CD4-positive, CD25-positive, alpha-beta regulatory T cell (primary cell): ENCODE measurements around the gene DLG2. TPM values are rescaled to one million over a fixed set of nuclear protein-coding genes. Genes with fewer than 3 reads are reported as not detected.

Source experiments
- ATAC-seq, 2 donors: fragments of 150-1000 bp; cut with Tn5 transposase; one replicate each; pipeline ENCODE4 v1.10.0; 2021; ENCODE audit warnings: low read depth in 2 of 2, moderate number of reproducible peaks in 2 of 2, moderate library complexity in 1 of 2
- DNase-seq, 3 donors: peaks; one replicate each; pipeline versions ENCODE4 v3.0.0 to v3.0.0-alpha.2; 2012 to 2022; ENCODE audit warnings: mixed read lengths in 1 of 3
- H3K27ac ChIP-seq: one replicate; pipeline ENCODE4 v1.7.0; 2013; ENCODE audit warnings: mild to moderate bottlenecking, low read length; ENCODE audit not compliant: insufficient read depth, poor library complexity, severe bottlenecking
- H3K27me3 ChIP-seq: one replicate; pipeline ENCODE4 v1.7.0; 2013; ENCODE audit warnings: low read length; ENCODE audit not compliant: control insufficient read depth, insufficient read depth
- H3K36me3 ChIP-seq: one replicate; pipeline ENCODE4 v1.7.0; 2013; ENCODE audit warnings: mild to moderate bottlenecking, low read length, moderate library complexity; ENCODE audit not compliant: control insufficient read depth, insufficient read depth
- H3K4me1 ChIP-seq: 2 replicates; pipeline ENCODE4 v1.7.0; 2013; ENCODE audit warnings: mild to moderate bottlenecking, low read length; ENCODE audit not compliant: insufficient read depth, control insufficient read depth, poor library complexity, severe bottlenecking
- H3K4me3 ChIP-seq: one replicate; pipeline ENCODE4 v1.7.0; 2013; ENCODE audit warnings: low read depth, mild to moderate bottlenecking, low read length, moderate library complexity
- H3K9me3 ChIP-seq, 2 experiments: 1 replicate in 1 of 2; 2 replicates in 1 of 2; pipeline ENCODE4 v1.7.0; 2013; ENCODE audit warnings: low read length in 2 of 2, mild to moderate bottlenecking in 1 of 2, moderate library complexity in 1 of 2; ENCODE audit not compliant: control insufficient read depth in 2 of 2
- H3K27ac Mint-ChIP-seq, 3 donors: one replicate each; pipeline ENCODE4 v1.8.0; 2020 to 2022; ENCODE audit warnings: mild to moderate bottlenecking in 3 of 3, mixed read lengths in 3 of 3, moderate library complexity in 2 of 3
- H3K27me3 Mint-ChIP-seq: one replicate; pipeline ENCODE4 v1.8.0; 2022; ENCODE audit warnings: mild to moderate bottlenecking, mixed read lengths
- H3K36me3 Mint-ChIP-seq: one replicate; pipeline ENCODE4 v1.8.0; 2020; ENCODE audit warnings: mixed read lengths
- H3K4me1 Mint-ChIP-seq, 4 donors: one replicate each; pipeline ENCODE4 v1.8.0; 2020 to 2022; ENCODE audit warnings: mixed read lengths in 4 of 4, mild to moderate bottlenecking in 1 of 4
- H3K4me3 Mint-ChIP-seq, 4 donors: one replicate each; pipeline ENCODE4 v1.8.0; 2020 to 2022; ENCODE audit warnings: mild to moderate bottlenecking in 4 of 4, mixed read lengths in 4 of 4, moderate library complexity in 3 of 4
- H3K9me3 Mint-ChIP-seq, 7 donors: one replicate each; pipeline ENCODE4 v1.8.0; 2020 to 2022; ENCODE audit warnings: mixed read lengths in 7 of 7, mild to moderate bottlenecking in 3 of 7, moderate library complexity in 2 of 7
- polyA plus RNA-seq, 4 donors: library from polyadenylated mRNA; unstranded; fragments of 300-500 nt; fragmentation: Illumina TruSeq; gene quantifications; one replicate each; pipeline ENCODE4 v1.2.3, GENCODE V29; 2021
- total RNA-seq: library from RNA; stranded (reverse); gene quantifications from one replicate; pipeline ENCODE4 v1.2.3, GENCODE V29; 2022

Gene DLG2
- total and polyA plus RNA-seq, 5 donors from 2014 or later: 0.26 to 2.0 (median 0.94) TPM

- no peaks in the 10 kb centered on the region for H3K36me3 Mint-ChIP-seq
- ATAC-seq: no peak
- no peaks in the 10 kb centered on the region for H3K4me1 Mint-ChIP-seq
- Histone ChIP-seq H3K9me3 (no peaks in the 10 kb centered on the region), H3K36me3 (no peaks in the 10 kb centered on the region), H3K4me3 (no peak overlapping the region), H3K27me3 (no peaks in the 10 kb centered on the region), H3K27ac (no peak overlapping the region), H3K4me1 (no peaks in the 10 kb centered on the region)
- H3K9me3 Mint-ChIP-seq: peaks cover 0 to 11% (median 3%) of the 10 kb centered on the region in 7 donors
- no peak overlapping the region for H3K27ac Mint-ChIP-seq
- no peaks in the 10 kb centered on the region for H3K27me3 Mint-ChIP-seq
- no peak for DNase-seq
- no peak overlapping the region for H3K4me3 Mint-ChIP-seq
Measured at GRCh38 chr11:84247129-84247528, 1380.0 kb downstream of the DLG2 start.

GRCh38 chr11:84243629-84244263 is 1383.4 kb downstream of the DLG2 start:
- Mint-ChIP-seq H3K4me1 (no peaks in the 10 kb centered on the region), H3K27ac (no peak overlapping the region), H3K9me3 (peaks cover 0 to 15% (median 3%) of the 10 kb centered on the region in 7 donors), H3K27me3 (no peaks in the 10 kb centered on the region), H3K4me3 (no peak overlapping the region), H3K36me3 (no peaks in the 10 kb centered on the region)
- Histone ChIP-seq H3K27me3 (no peaks in the 10 kb centered on the region), H3K4me1 (no peaks in the 10 kb centered on the region), H3K4me3 (no peak overlapping the region), H3K27ac (no peak overlapping the region), H3K9me3 (no peaks in the 10 kb centered on the region), H3K36me3 (no peaks in the 10 kb centered on the region)
- ATAC-seq (no peak), DNase-seq (no peak)

GRCh38 chr11:84241343-84242131 is 1385.6 kb downstream of the DLG2 start:
- H3K36me3 ChIP-seq: no peaks in the 10 kb centered on the region
- Mint-ChIP-seq H3K27ac (no peak overlapping the region), H3K4me1 (no peaks in the 10 kb centered on the region), H3K36me3 (no peaks in the 10 kb centered on the region), H3K9me3 (peaks cover 0 to 19% (median 2%) of the 10 kb centered on the region in 7 donors), H3K27me3 (no peaks in the 10 kb centered on the region), H3K4me3 (no peak overlapping the region)
- H3K27me3 ChIP-seq: no peaks in the 10 kb centered on the region
- no peaks in the 10 kb centered on the region for H3K4me1 ChIP-seq
- no peak overlapping the region for H3K27ac ChIP-seq
- ATAC-seq (no peak), DNase-seq (no peak)
- no peak overlapping the region for H3K4me3 ChIP-seq
- H3K9me3 ChIP-seq: no peaks in the 10 kb centered on the region

- Histone ChIP-seq H3K36me3 (no peaks in the 10 kb centered on the region), H3K4me3 (no peak overlapping the region), H3K27ac (no peak overlapping the region), H3K27me3 (no peaks in the 10 kb centered on the region), H3K4me1 (no peaks in the 10 kb centered on the region), H3K9me3 (no peaks in the 10 kb centered on the region)
- no peak overlapping the region for H3K27ac Mint-ChIP-seq
- no peaks in the 10 kb centered on the region for H3K27me3 Mint-ChIP-seq
- H3K36me3 Mint-ChIP-seq: no peaks in the 10 kb centered on the region
- ATAC-seq: no peak
- no peak overlapping the region for H3K4me3 Mint-ChIP-seq
- H3K9me3 Mint-ChIP-seq: peaks cover 0 to 19% (median 0%) of the 10 kb centered on the region in 7 donors
- DNase-seq: no peak
- no peaks in the 10 kb centered on the region for H3K4me1 Mint-ChIP-seq
Measured at GRCh38 chr11:84240847-84241246, 1386.3 kb downstream of the DLG2 start.

GRCh38 chr11:84236436-84236835 is 1390.7 kb downstream of the DLG2 start:
- Mint-ChIP-seq H3K27ac (no peak overlapping the region), H3K27me3 (no peaks in the 10 kb centered on the region), H3K4me1 (no peaks in the 10 kb centered on the region), H3K36me3 (no peaks in the 10 kb centered on the region), H3K9me3 (peaks cover 0 to 24% (median 2%) of the 10 kb centered on the region in 7 donors), H3K4me3 (no peak overlapping the region)
- ATAC-seq: no peak
- DNase-seq: no peak
- Histone ChIP-seq H3K4me3 (no peak overlapping the region), H3K36me3 (no peaks in the 10 kb centered on the region), H3K27ac (no peak overlapping the region), H3K9me3 (no peaks in the 10 kb centered on the region), H3K4me1 (no peaks in the 10 kb centered on the region), H3K27me3 (no peaks in the 10 kb centered on the region)

- no peak overlapping the region for H3K27ac Mint-ChIP-seq
- Histone ChIP-seq H3K4me3 (no peak overlapping the region), H3K36me3 (no peaks in the 10 kb centered on the region), H3K9me3 (no peaks in the 10 kb centered on the region), H3K4me1 (no peaks in the 10 kb centered on the region), H3K27me3 (no peaks in the 10 kb centered on the region), H3K27ac (no peak overlapping the region)
- no peaks in the 10 kb centered on the region for H3K36me3 Mint-ChIP-seq
- no peak for ATAC-seq
- H3K4me1 Mint-ChIP-seq: no peaks in the 10 kb centered on the region
- no peak overlapping the region for H3K4me3 Mint-ChIP-seq
- peaks cover 0 to 23% (median 7%) of the 10 kb centered on the region in 7 donors for H3K9me3 Mint-ChIP-seq
- H3K27me3 Mint-ChIP-seq: no peaks in the 10 kb centered on the region
- DNase-seq: no peak
Measured at GRCh38 chr11:84234462-84235202, 1392.5 kb downstream of the DLG2 start.

GRCh38 chr11:84234011-84234410 is 1393.1 kb downstream of the DLG2 start:
- H3K36me3 Mint-ChIP-seq: no peaks in the 10 kb centered on the region
- ATAC-seq (no peak), DNase-seq (no peak)
- no peak overlapping the region for H3K4me3 ChIP-seq
- no peaks in the 10 kb centered on the region for H3K27me3 Mint-ChIP-seq
- H3K27ac ChIP-seq: no peak overlapping the region
- no peaks in the 10 kb centered on the region for H3K36me3 ChIP-seq
- H3K27me3 ChIP-seq: no peaks in the 10 kb centered on the region
- H3K9me3 ChIP-seq: no peaks in the 10 kb centered on the region
- H3K4me1 Mint-ChIP-seq: no peaks in the 10 kb centered on the region
- H3K9me3 Mint-ChIP-seq: peaks cover 0 to 23% (median 7%) of the 10 kb centered on the region in 7 donors
- no peaks in the 10 kb centered on the region for H3K4me1 ChIP-seq
- H3K4me3 Mint-ChIP-seq: no peak overlapping the region
- no peak overlapping the region for H3K27ac Mint-ChIP-seq
